ENCODE measurements around the gene LRRC59. TPM values are rescaled to one million over a fixed set of nuclear protein-coding genes. Genes with fewer than 3 reads are reported as not detected.

Gene LRRC59
- total and polyA plus RNA-seq, 7 donors: 32.4 to 116 (median 38.8) TPM

DNA sequence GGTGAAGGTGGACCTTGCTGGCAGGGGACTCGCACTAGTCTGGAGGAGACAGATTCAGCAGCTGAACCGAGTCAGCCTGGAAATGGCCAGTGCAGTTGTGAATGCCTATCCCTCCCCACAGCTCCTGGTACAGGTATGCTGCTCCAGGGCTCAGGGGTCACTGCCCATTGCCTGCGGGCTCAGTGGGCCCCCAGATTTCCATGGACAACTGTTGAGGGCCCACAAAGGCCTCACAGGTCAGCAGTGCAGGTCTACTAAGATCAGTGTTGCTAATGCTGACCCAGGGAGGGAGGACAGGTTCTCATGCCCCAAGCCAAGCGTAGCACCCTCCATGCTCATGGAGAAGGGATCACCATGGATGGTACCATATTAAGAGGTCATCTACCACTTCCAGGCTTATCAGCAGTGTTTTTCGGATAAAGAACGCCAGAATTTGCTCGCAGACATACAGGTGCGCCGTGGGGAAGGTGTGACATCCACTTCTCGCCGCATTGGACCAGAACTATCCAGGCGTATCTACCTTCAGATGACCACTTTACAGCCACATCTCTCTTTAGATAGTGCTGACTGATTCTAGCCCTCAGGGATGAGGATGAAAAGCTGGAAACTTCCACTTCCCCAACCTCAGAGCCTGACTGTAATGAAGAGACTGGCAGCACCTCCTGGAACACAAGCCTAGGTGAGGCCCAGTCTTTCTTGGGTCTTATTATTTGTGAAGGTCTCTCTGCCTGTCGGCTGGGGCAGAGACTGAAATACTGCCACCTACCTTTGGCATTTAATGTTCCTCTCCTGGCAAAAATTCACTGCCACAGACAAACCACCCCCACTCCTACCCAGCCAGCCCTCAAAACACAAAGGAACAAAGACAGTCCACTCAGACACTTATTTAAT is 16.7 kb downstream of the LRRC59 start:
- H3K9me3 ChIP-seq: no peaks in the 10 kb centered on the region
- H3K4me3 ChIP-seq: no peak overlapping the region
- no peak for DNase-seq
- H3K27me3 ChIP-seq: no peaks in the 10 kb centered on the region
- peaks cover 17 to 52% (median 36%) of the 10 kb centered on the region in 4 donors for H3K36me3 ChIP-seq
- no peaks in the 10 kb centered on the region for H3K4me1 ChIP-seq
- TF ChIP-seq, protein P1, sequence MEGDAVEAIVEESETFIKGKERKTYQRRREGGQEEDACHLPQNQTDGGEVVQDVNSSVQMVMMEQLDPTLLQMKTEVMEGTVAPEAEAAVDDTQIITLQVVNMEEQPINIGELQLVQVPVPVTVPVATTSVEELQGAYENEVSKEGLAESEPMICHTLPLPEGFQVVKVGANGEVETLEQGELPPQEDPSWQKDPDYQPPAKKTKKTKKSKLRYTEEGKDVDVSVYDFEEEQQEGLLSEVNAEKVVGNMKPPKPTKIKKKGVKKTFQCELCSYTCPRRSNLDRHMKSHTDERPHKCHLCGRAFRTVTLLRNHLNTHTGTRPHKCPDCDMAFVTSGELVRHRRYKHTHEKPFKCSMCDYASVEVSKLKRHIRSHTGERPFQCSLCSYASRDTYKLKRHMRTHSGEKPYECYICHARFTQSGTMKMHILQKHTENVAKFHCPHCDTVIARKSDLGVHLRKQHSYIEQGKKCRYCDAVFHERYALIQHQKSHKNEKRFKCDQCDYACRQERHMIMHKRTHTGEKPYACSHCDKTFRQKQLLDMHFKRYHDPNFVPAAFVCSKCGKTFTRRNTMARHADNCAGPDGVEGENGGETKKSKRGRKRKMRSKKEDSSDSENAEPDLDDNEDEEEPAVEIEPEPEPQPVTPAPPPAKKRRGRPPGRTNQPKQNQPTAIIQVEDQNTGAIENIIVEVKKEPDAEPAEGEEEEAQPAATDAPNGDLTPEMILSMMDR (IDR thresholded peaks at IDR 0.05): no peak
- no peak for TF ChIP-seq EP300 (IDR thresholded peaks at IDR 0.05)
- TF ChIP-seq POLR2AphosphoS5 (IDR thresholded peaks at IDR 0.05): no peak
- no peak for TF ChIP-seq POLR2A (IDR thresholded peaks at IDR 0.05)
- intact Hi-C loops (cut with DNase I): no loop called here
- WGBS, 2 donors: 91 to 93% methylated on average over 13 of the region's 13 CpGs
- H3K27ac ChIP-seq: no peak overlapping the region

- whole genome bisulfite sequencing, 2 donors: 92 to 94% methylated on average over 6 of the region's 6 CpGs
- TF ChIP-seq POLR2AphosphoS5 (IDR thresholded peaks at IDR 0.05) (no peak), EP300 (IDR thresholded peaks at IDR 0.05) (no peak), POLR2A (IDR thresholded peaks at IDR 0.05) (no peak)
- TF ChIP-seq, protein P1 (IDR thresholded peaks at IDR 0.05): no peak
- H3K4me1 ChIP-seq: no peaks in the 10 kb centered on the region
- peaks cover 17 to 41% (median 26%) of the 10 kb centered on the region in 4 donors for H3K36me3 ChIP-seq
- H3K4me3 ChIP-seq: no peak overlapping the region
- intact Hi-C loops (cut with DNase I): no loop called here
- no peak for DNase-seq
- H3K9me3 ChIP-seq: no peaks in the 10 kb centered on the region
- H3K27me3 ChIP-seq: no peaks in the 10 kb centered on the region
- no peak overlapping the region for H3K27ac ChIP-seq
Observed at GRCh38 chr17:50379351-50380132, 17.8 kb downstream of the LRRC59 start.

- no peak overlapping the region for H3K4me3 ChIP-seq
- 22 to 69% methylated on average over 5 of the region's 5 CpGs for WGBS, 2 donors
- no peak for TF ChIP-seq POLR2A (IDR thresholded peaks at IDR 0.05)
- TF ChIP-seq, protein P1 (IDR thresholded peaks at IDR 0.05): no peak
- TF ChIP-seq POLR2AphosphoS5 (IDR thresholded peaks at IDR 0.05): no peak
- TF ChIP-seq EP300 (IDR thresholded peaks at IDR 0.05): no peak
Observed at GRCh38 chr17:50375858-50376538, 21.3 kb downstream of the LRRC59 start.

GRCh38 chr17:50373705-50374104 is 23.6 kb downstream of the LRRC59 start:
- no peak overlapping the region for H3K27ac ChIP-seq
- DNase-seq: no peak
- H3K9me3 ChIP-seq: no peaks in the 10 kb centered on the region
- H3K27me3 ChIP-seq: no peaks in the 10 kb centered on the region
- H3K36me3 ChIP-seq: peaks cover 9 to 21% (median 14%) of the 10 kb centered on the region in 4 donors
- TF ChIP-seq, protein P1 (IDR thresholded peaks at IDR 0.05): no peak
- TF ChIP-seq POLR2A (IDR thresholded peaks at IDR 0.05) (no peak), POLR2AphosphoS5 (IDR thresholded peaks at IDR 0.05) (no peak), EP300 (IDR thresholded peaks at IDR 0.05) (no peak)
- intact Hi-C loops (cut with DNase I): no loop called here
- H3K4me1 ChIP-seq: peaks cover 0 to 22% (median 17%) of the 10 kb centered on the region in 4 donors
- WGBS, 2 donors: 85 to 90% methylated on average over 2 of the region's 2 CpGs
- H3K4me3 ChIP-seq: peak overlapping the region in 1 of 4 donors; percentile 75

More at GRCh38 chr17:50375858-50376538, 21.3 kb downstream of the LRRC59 start:
- DNase-seq: no peak
- Histone ChIP-seq H3K9me3 (no peaks in the 10 kb centered on the region), H3K4me1 (peaks cover 0 to 20% (median 16%) of the 10 kb centered on the region in 4 donors), H3K27ac (no peak overlapping the region), H3K36me3 (peaks cover 0 to 5% (median 0%) of the 10 kb centered on the region in 4 donors), H3K27me3 (no peaks in the 10 kb centered on the region)
- intact Hi-C loops (cut with DNase I): no loop called here

Data from sigmoid colon (tissue), 7 donors.